ENCODE data around the gene FOXI1. TPM values are rescaled to one million over a fixed set of nuclear protein-coding genes. Genes with fewer than 3 reads are reported as not detected.
A peak's percentile ranks its signal among the peaks of the same experiment; 100 is the strongest.

FOXI1 gene
- total RNA-seq, 1 experiment from 2014 or later: not detected

DNA sequence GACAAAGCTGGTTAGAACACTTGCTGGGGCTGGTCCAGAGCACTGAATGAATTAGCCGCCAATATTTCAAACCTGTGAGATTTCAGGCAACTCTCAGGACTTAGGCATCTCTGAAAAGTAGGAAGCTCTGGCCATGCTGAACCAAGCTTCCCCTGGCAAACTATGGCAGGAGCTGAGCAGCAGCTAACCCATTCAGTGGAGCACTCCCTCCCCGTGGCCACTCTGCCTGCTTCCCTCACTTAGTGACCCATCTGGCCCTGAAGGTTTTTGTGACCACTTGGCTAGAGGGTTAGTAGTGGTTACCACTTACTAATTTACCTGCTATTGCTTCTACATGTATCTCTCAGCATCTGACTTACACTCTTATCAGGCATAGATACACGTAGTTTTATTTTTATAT lies 25.5 kb downstream of the FOXI1 start:
- peaks cover under 1% of the 10 kb centered on the region; the same call in 1 of the 2 replicates for H3K36me3 ChIP-seq (ENCODE audit: low read depth)
- H3K79me2 ChIP-seq (ENCODE audit: low read depth): no peaks in the 10 kb centered on the region
- no TSS peak for BruUV-seq (replicated peaks)
- no peak overlapping the region for H3K27ac ChIP-seq
- H3K27me3 ChIP-seq (ENCODE audit: insufficient read depth, low read depth): no peaks in the 10 kb centered on the region
- H3K4me2 ChIP-seq: no peak overlapping the region
- intact Hi-C loops (cut with micrococcal nuclease; ENCODE audit: unreplicated experiment): no loop called here
- ChIA-PET POLR2A (ENCODE audit: unreplicated experiment) (no interaction called here), CTCF (no interaction called here)
- no peak for TF ChIP-seq EZH2 (IDR thresholded peaks at IDR 0.05; ENCODE audit: low read depth)
- TF ChIP-seq, protein P1, sequence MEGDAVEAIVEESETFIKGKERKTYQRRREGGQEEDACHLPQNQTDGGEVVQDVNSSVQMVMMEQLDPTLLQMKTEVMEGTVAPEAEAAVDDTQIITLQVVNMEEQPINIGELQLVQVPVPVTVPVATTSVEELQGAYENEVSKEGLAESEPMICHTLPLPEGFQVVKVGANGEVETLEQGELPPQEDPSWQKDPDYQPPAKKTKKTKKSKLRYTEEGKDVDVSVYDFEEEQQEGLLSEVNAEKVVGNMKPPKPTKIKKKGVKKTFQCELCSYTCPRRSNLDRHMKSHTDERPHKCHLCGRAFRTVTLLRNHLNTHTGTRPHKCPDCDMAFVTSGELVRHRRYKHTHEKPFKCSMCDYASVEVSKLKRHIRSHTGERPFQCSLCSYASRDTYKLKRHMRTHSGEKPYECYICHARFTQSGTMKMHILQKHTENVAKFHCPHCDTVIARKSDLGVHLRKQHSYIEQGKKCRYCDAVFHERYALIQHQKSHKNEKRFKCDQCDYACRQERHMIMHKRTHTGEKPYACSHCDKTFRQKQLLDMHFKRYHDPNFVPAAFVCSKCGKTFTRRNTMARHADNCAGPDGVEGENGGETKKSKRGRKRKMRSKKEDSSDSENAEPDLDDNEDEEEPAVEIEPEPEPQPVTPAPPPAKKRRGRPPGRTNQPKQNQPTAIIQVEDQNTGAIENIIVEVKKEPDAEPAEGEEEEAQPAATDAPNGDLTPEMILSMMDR (conservative IDR thresholded peaks at IDR 0.05): no peak
- no peak overlapping the region for H3K4me3 ChIP-seq
- no peaks in the 10 kb centered on the region for H4K20me1 ChIP-seq (ENCODE audit: insufficient read depth)
- no peak for DNase-seq
- no peak overlapping the region for H2AFZ ChIP-seq
- H3K9me3 ChIP-seq (ENCODE audit: insufficient read depth, low read depth): peaks cover 30% of the 10 kb centered on the region
- no peaks in the 10 kb centered on the region for H3K9me2 ChIP-seq (ENCODE audit: insufficient read depth)
- H3F3A ChIP-seq (ENCODE audit: insufficient read depth, low read depth): peaks cover 20% of the 10 kb centered on the region
- peaks cover 46% of the 10 kb centered on the region for H3K4me1 ChIP-seq (replicated peaks; ENCODE audit: insufficient read depth)

DNA sequence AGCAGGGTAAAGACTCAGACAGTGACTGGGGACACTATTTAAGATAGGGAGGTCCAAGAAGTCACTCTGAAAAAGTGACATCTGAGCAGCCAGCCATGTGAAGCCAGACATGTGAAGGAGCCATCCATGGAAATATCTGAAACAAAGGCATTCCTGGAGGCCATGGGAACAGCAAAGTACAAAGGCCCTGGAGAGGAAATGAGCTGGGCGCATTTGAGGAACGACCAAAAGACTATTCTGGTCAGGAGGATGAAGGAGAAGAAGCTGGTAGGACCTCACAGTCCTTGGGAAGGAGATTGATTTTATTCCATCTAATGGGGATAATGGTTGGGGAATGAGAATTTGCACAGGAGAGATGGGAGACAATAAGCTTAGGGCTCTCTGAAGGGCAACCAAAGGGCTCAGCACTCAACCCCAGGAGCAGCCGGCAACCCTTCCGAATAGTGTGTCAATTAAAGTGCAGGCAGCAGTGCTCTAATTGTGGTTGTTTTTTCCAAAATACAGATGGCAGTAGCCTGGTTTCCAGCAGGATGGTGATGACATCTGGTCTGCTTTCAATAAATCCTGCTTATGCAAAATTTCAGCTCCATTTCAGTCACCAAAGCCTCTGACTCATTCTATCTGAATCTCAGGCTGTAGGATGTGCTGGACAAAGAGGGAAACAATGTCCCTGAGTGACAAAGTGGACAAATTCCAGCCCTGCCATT lies 26.7 kb downstream of the FOXI1 start:
- ChIA-PET CTCF (no interaction called here), POLR2A (ENCODE audit: unreplicated experiment) (interaction anchor here (0.5 kb wide), 2 partner anchors 64 to 1732 kb away, joined by 7 to 12 read pairs; no protein-coding TSS in a partner anchor)
- TF ChIP-seq EZH2 (IDR thresholded peaks at IDR 0.05; ENCODE audit: low read depth): no peak
- TF ChIP-seq, protein P1 (conservative IDR thresholded peaks at IDR 0.05): no peak
- peaks cover 57% of the 10 kb centered on the region for H3K4me1 ChIP-seq (replicated peaks; ENCODE audit: insufficient read depth)
- no peaks in the 10 kb centered on the region for H4K20me1 ChIP-seq (ENCODE audit: insufficient read depth)
- H3K4me3 ChIP-seq: no peak overlapping the region
- BruUV-seq (replicated peaks): no TSS peak
- no peaks in the 10 kb centered on the region for H3K36me3 ChIP-seq (ENCODE audit: low read depth)
- H3K9me2 ChIP-seq (ENCODE audit: insufficient read depth): no peaks in the 10 kb centered on the region
- intact Hi-C loops (cut with micrococcal nuclease; ENCODE audit: unreplicated experiment): loop anchor here (1.0 kb wide), 1 partner anchor 19 kb away; no protein-coding TSS in a partner anchor
- H3F3A ChIP-seq (ENCODE audit: insufficient read depth, low read depth): peaks cover 23% of the 10 kb centered on the region
- peak overlapping the region; percentile 33 for H3K4me2 ChIP-seq
- H3K9me3 ChIP-seq (ENCODE audit: insufficient read depth, low read depth): peaks cover 25% of the 10 kb centered on the region
- no peaks in the 10 kb centered on the region for H3K27me3 ChIP-seq (ENCODE audit: insufficient read depth, low read depth)
- peak; percentile 37 to 80 for DNase-seq
- H3K27ac ChIP-seq: peak overlapping the region; percentile 78
- peak overlapping the region; percentile 56; the same call in 1 of the 2 replicates for H2AFZ ChIP-seq
- no peaks in the 10 kb centered on the region for H3K79me2 ChIP-seq (ENCODE audit: low read depth)

DNA sequence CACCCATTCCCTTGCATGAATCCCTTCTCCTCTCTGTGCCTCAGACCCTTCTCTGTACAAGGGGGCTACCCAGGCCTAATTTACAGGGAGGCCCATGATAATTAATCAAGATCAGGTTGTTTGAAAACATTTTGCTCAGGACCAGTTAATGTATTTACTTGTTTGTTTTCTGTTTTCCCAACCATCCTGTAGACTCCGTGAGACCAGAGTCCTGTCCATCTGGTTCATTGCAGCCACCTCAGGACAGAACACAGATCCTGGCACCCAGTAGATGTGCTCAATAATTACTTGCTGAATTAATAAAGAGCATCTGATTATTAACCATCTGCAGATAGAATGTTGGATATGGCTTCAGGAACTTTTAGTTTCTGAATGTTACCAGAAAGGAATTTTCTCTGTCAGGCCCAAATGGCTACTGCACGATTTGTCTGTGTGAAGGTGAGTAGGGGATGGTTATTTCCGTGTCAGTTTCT lies 27.3 kb downstream of the FOXI1 start:
- Histone ChIP-seq H3K79me2 (ENCODE audit: low read depth) (no peaks in the 10 kb centered on the region), H4K20me1 (ENCODE audit: insufficient read depth) (no peaks in the 10 kb centered on the region), H3K36me3 (ENCODE audit: low read depth) (no peaks in the 10 kb centered on the region), H3K27ac (peak overlapping the region; percentile 78), H3K4me2 (peak overlapping the region; percentile 33), H3K4me1 (replicated peaks; ENCODE audit: insufficient read depth) (peaks cover 63% of the 10 kb centered on the region), H3F3A (ENCODE audit: insufficient read depth, low read depth) (peaks cover 23% of the 10 kb centered on the region), H3K9me2 (ENCODE audit: insufficient read depth) (no peaks in the 10 kb centered on the region), H3K4me3 (no peak overlapping the region), H2AFZ (0 out of 2 replicates have a peak overlapping the region, but pooled peaks have one; percentile 0), H3K9me3 (ENCODE audit: insufficient read depth, low read depth) (peaks cover 20% of the 10 kb centered on the region), H3K27me3 (ENCODE audit: insufficient read depth, low read depth) (no peaks in the 10 kb centered on the region)
- ChIA-PET CTCF (no interaction called here), POLR2A (ENCODE audit: unreplicated experiment) (no interaction called here)
- no peak for TF ChIP-seq EZH2 (IDR thresholded peaks at IDR 0.05; ENCODE audit: low read depth)
- TF ChIP-seq, protein P1 (conservative IDR thresholded peaks at IDR 0.05): no peak
- intact Hi-C loops (cut with micrococcal nuclease; ENCODE audit: unreplicated experiment): loop anchor here (1.0 kb wide), 1 partner anchor 18 kb away; no protein-coding TSS in a partner anchor
- no peak for DNase-seq
- no TSS peak for BruUV-seq (replicated peaks)
